GM21367 (cell line): ENCODE data around the gene TRAPPC2.

Source experiments
- ATAC-seq: cut with Tn5 transposase; IDR thresholded peaks from one replicate; pipeline ENCODE4 v1.9.1; 2021; ENCODE audit not compliant: unreplicated experiment

Gene TRAPPC2

DNA sequence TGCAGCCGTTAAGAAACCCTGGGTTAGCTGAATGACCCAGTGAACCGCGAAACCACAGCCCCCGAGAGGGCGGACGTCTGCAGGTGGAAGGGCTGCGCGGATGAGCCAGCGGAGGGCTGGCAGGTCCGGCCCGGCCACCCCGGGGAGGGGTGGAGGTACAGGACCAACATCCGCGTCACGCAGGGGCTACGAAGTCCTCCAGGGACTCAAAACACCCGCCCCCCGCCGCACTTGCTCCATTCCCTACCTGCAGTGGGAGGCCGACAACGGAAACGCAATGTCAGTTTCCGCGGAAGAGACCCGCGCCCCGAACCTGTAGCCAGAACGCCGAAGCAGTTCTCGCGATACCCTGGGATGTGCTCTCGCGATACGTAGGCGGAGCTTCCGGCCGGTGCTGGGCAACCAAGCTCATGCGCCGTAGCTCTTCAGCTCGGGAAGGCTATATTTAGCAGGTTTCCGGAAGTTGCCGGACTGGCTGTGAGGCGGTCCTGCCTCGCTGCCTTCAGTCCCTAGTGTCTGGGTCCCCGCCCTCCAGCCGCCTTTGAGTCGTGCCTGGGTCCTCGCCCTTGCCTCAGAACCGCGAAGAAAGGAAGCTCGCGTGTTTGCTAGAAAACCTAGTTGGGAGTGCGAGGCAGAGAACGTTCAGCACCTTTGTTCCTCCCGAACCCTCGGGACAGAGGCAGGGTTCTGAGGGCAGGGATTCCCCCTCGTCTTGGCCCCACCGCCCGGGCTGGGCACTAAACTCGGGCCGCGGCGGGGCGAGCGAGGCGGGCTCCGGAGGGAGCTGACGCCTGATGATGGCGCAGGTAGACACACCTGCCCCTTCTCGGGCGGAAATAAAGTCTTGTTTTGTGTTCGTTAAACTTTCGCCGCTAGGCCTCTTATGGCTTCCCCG lies at the start of gene TRAPPC2, which contains the start of gene OFD1:
Gene TRAPPC2 (minus strand): TSS at position 343 of the 895 bp plus-strand sequence. CDS start 14,657 bp downstream, outside the sequence.
Gene OFD1 (plus strand): TSS at position 471 of the 895 bp plus-strand sequence. CDS start 324 bp downstream, at position 795.
- ATAC-seq: peak; percentile 88

DNA sequence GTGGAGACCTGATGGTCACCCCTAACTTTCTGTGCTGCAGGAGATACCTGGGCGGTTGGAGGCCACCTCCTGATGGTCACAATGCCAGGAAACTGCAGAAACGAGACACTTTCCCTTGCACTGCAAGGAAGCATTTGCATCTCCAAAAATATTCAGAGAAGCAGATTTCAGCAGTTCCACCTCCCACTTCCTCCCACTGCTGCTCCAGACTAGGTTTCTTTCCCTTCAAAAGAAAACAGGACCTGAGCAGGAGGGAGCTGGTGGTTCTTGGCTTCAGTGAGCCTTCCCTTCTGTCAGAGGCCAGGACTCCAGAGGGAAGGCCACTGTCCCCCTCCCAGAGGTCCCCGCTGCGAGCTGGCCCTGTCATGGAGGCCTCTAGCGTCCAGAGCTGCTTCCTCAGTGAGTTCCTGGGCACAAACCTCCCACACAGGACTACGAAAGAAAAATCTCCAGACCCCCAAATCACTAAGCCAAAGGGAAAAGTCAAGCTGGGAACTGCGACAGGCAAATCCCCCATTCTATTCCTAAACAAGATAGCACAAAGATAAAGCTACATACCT lies 46.5 kb upstream of the TRAPPC2 start:
- ATAC-seq: no peak

DNA sequence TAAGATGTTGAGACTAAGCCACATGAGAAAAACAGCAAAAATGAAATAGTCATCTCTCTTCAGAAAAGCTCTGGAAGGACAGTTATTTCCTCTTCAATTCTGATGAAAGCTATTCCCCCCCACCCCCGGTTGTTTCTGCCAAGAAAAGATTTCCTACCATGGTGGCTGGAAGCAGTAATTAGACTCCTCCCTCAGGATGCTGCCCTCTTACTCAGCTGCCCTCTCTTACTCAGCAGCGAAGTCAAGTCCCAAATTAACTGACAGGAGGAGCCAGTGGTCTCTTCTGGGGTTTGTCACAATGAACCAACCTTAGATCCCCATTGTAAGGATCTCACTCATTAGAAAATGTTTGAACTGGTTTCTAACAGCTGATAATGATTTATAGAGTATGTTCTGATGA lies 44.5 kb upstream of the TRAPPC2 start:
- ATAC-seq: no peak

DNA sequence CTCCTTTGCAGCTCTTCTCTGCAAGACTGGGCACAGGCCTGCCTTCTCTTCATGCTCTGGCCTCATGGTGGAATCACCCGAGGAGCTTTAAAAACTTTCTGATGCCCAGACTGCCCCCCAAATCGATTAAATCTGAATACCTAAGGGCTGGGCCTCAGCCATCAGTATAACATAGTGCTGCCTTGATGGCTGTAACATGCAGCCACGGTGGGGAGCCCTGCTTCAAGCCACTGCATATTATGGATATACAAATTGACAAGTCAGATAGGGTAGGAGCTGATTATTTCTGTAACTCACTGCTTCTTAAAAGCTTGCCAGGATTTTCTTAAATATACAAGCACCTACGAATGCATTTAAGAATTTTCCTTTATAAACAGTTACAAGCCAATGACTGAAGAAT lies 42.0 kb upstream of the TRAPPC2 start:
- no peak for ATAC-seq

DNA sequence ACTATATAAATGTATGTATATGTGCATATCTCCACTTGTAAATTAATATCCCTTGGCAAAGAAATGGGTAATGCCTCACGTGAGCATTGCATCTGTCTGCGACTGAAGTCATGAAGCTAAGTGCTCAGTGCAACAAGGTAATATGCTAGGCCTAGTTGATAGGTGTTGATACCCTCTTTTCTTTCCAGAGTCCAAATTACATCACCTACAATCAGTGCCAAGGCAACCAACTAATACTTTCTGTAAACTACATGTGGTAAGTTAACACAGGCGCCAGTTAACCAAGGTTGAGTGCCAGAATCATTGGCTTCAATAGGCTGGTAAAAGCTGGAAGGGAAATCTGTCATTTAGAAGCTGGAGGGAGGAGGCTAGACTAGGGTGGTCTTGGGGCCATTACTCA lies 41.4 kb upstream of the TRAPPC2 start:
- ATAC-seq: no peak

DNA sequence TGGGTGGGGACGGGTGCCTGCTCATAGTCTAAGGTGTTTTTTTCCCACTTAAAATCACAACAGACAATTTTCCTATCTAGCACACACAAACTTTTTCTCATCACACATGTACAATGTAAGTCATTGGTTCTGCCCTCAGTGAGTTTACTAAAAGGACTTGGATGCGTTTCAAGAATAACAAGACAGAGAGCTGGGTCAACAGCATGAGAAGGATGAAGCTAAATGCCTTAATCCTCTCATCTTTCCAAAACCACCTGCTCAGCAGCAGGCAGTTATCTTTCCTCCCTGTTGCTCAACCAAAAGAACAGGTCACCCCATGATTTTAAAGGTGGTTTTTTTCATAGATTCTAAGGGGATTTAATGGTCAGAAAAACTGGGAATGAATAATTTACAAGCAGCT lies 40.3 kb upstream of the TRAPPC2 start:
- no peak for ATAC-seq

DNA sequence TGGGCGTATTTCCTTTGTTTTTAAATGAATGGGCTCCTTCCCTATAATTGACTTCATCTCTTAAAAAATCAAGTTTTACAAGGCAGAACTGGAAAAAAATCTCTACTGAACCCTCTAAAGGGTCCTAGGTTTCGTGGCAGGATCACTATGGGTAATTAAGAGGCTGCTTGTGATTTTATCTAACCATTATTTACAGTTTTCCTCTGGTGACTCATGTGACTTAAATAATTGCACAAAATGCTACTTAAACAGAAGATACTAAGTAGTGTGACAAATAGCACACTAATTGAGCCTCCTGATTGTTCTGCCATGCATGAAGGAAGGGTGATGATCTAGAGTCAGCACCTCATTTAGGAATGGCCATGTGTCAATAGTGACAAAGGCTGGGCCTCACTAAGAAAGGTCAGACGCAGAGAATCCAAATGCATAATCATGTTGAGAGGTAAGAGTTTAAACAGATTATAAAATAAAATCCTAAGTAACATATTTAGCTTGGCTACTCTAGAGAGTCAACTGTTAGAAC lies 35.7 kb upstream of the TRAPPC2 start:
- no peak for ATAC-seq

DNA sequence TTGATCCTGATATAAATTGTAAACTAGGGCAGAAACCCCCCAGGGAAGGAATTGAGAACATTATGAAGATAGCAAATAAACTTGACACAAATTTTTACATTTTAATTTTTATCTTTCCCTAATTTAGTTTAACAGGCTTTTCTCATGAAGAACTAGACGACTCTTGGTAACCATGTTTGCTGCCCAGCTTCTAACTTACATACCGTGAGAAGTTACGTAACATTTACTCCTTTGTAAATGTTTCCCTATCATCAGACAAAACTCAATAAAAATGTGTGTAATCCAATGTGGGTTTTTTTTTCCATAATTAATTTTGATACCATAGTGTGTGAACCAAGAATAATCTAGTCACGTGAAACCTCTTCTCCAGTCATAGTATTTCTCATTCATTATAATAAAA lies 34.5 kb upstream of the TRAPPC2 start:
- no peak for ATAC-seq

DNA sequence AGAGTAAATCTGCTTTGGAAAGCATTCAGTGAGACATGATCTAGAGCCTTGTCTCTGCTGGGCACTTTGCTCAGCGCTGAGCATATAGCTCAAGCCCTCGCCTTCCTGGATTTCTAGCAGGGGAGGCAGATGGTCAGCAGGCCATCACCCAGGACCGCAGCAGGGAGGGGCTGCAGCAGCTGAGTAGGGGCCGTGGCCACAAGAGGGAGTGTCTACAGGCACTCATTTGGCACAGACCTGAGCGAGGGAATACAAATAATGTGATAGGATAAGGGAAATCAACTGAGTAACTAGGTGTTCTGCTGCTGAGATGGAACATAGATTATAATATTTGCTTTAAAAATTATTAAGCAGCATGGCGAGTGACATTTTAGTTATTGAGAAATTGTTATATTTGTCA lies 30.3 kb upstream of the TRAPPC2 start:
- no peak for ATAC-seq

DNA sequence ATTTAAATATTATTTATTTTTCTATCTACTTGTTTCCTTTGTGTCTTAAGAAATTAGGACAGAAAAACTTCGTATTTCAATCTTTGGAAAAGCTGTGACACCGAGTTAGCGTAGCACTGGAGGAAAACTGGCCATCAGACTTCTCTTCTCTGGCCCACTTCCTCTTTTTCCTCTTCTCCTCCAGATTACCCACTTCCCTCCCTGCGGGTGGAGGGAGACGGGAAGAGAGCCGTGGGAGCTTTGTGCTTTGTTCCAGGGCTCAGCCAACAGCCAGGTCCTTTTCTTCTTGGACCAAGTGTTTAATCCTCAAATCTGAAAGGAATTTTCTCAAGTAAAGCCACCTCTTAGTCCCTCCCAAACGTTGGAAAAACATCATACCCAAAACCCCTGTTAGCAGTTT lies 29.9 kb upstream of the TRAPPC2 start:
- no peak for ATAC-seq

DNA sequence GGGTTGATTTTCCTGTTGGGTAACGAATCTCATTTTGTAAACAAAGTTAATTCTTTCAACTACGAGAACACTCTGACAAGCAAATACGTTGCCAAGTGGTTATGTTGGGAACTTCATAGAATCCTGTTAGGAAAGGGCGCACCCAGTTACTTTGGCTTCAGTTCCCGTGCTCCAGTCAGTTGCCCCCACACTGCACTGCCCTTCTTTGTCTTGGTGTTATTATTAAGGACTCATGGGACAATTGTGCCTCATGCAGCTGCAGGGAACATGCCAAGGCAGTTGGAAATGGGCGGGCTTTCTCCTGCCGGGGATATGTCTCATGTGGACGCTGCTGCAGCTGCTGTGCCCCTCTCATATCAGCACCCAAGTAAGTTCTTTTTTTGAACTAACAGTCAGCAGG lies 29.1 kb upstream of the TRAPPC2 start:
- ATAC-seq: no peak

DNA sequence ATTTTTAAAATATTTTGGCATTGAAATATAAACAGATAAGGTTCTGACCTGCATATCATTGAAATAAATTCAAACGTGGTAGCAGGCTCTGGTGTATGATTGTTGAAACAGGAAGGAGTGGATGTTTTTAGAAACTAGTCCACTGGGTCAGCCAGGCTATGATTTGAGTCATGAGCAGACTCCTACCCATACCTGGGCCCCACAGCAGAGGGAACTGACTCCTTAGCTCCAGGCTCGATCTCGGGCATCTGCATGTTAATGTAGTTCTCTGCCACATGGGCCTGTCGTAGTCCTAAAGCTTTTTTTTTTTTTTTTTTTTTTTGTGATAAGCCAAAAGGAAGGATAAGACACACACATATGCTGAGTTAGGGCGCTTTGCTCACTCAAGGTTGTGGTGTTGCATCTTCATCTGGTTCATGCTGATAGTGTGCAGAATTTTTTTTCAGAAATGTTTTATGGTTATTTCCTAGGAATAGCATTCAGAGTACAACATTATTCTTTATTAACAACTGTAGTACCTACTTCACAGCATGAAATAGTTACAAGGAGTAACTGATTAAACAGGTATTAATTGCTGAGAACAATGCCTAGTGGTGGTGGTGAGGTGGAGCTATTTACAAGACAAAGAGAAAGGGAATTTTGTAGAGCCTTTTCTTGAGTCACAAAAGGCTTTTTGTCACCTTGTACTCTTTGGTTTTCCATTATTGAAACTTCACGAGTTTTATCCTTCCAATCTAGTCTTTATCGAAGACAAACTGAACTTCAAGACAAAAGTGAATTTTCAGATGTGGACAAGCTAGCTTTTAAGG lies 27.4 kb upstream of the TRAPPC2 start:
- peak; percentile 71 for ATAC-seq

DNA sequence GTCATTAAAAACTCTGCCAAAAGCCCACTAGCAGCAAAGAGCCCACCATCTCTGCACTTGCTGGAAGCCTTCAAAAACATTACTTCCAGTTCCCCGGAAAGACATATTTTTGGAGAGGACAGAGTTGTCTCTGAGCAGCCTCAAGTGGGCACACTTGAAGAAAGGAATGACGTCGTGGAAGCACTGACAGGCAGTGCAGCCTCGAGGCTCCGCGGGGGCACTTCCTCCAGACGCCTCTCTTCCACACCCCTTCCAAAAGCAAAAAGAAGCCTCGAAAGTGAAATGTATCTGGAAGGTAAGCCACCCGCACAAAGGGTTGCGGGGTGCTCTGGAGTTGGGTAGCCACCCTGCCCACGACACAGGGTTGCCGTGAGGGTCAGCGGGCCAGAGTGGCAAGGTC lies 26.0 kb upstream of the TRAPPC2 start:
- no peak for ATAC-seq

DNA sequence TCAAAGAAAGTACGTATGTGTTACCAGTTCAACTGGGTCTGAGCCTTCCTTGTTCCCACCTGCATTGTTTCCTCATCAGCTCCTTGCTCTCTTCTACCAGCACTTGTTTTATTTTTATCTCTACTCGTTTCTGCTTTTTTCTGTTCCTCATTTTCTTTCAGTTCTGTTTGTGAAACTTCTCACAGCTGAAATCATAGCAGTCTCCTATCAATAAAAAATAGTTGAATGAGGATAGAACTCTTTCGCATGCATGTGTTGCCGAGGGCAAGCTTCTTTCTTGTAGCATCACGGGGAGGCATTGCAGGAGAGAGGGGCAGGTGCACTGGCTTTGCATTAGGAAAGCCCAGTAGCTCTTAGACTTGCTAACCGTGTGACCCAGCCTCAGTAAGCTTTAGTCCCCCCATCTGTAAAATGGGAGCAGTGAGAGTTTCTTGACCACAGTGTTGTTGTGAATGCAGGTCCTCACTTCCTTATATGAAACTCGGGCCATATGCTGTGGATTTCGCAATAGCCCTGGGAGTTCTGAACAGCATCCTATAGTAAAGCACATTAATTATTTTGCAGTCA lies 24.8 kb upstream of the TRAPPC2 start:
- ATAC-seq: peak; percentile 55

DNA sequence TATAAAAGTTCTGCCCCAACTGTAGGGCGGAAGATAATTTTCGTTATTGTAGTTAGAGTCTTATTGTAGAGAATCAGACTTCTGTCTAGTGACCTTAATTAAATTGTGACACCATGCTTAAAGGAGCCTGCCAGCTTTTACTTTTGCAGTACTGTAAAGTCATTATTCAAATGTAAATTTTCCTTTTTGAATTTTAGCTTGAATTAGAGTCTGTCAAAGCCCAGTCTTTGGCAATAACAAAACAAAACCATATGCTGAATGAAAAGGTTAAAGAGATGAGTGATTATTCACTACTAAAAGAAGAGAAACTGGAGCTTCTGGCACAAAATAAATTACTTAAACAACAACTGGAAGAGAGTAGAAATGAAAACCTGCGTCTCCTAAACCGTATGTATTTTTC lies 22.0 kb upstream of the TRAPPC2 start:
- no peak for ATAC-seq

DNA sequence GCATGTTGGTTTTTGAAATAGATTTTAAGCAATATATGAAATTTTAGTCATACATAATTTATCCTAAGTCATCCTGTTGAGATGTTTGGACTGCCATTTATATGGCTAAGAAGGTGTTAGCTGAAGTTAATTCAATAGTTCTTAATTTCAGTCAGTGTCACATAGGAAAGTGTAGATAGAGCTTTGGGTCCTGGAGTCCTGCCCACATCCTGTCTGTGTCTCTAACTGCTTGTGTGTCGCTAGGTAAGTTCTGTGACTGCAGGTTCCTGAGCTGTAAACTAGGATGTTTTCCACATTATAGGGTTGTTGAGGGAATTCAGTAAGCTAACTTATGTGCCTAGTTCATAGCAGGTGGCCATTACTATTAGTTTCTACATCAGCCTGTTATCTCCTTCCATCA lies 20.8 kb upstream of the TRAPPC2 start:
- ATAC-seq: no peak

DNA sequence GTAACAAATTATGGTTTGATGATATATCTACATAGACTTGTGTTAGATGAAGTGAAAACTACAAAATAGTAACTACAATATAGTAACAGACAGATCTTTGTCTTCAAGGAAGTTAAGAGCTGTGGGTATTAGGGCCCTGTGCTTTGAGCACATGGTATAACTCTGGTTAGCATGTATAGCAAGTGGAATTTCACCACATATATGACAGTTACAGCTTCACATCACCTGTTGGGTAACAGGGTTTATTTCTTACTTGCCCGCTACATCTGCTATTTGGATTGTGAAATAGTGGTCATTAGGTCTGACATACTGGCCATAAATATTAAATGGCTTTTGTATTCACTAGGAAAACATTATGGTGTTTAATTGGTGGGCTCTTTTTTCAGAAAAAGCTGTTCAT lies 20.3 kb upstream of the TRAPPC2 start:
- no peak for ATAC-seq

DNA sequence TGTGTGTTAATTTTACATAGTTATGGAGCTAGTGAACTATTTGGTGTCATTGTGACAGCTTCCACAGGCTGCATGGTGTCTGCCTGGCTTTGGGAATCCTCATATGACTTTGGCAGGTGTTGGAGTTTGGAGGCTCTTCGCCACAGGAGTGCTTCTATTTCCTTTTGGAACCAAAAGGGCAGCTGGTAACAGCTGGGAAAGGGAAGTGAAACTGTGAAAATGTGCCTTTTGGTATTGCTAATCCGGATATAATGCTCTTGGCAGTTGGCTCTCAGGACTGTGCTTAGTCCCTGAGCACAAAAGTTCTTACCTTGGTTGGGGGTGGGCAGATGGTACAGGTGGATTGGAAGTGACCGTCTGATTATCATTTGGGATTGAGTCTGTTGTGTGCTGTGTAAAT lies 18.2 kb upstream of the TRAPPC2 start:
- ATAC-seq: peak; percentile 54

DNA sequence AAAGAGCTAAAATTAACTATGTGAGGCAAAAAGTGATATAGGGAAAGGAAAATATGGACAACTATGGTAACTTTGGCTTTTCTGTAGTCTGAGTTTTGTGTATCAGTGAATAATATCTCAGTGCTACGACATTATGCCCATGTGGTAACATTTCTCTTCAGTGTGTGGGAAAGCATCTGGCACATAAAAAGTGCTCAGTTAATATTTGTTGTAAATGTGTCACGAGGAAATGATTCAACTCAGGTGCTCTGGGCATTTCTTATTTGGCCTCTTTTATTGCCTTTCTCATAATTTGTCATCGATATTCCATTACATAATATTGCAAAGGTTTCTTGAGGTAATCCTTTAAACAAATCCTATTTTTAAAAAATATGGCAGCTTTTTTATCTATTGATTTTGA lies 17.7 kb upstream of the TRAPPC2 start:
- no peak for ATAC-seq

DNA sequence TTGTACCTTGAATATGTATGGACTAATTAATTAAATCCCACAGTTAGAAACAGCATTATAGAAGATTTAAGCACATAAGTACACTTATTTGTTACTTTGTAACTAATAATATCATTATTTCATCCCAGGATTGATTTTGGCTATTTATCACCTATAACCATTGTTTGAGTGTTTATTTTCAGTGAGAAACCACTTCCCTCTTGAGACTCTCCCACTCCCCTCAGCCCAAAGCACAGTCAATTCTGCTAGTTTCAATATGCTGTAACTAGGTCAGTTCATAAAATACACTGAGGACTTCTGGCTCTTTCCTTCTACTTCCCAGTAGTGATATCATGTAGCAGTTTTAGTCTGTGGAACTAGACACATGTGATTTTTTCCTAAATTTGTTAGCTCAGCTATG lies 16.4 kb upstream of the TRAPPC2 start:
- ATAC-seq: no peak

DNA sequence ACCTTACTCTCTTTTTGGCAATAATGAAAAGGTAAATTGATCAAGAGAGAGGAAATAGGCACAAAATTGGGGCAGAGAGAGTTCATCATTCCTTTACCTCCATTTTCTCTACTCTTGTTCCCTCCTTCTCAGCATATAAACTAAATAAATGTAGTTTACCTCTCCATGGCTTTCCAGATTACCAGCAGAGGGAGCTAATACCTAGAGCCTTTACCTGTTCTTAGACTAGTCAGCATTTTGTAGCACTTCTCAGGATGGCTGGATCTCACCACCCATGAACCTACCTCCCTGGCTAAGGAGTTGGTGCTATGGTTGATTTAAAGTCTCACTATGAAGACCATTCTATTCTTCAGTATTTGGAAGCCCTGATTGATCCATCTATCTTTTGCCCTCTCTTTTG lies 15.8 kb upstream of the TRAPPC2 start:
- no peak for ATAC-seq
